Measurements from ENCODE around the gene LRRC4C.

The LRRC4C gene

DNA sequence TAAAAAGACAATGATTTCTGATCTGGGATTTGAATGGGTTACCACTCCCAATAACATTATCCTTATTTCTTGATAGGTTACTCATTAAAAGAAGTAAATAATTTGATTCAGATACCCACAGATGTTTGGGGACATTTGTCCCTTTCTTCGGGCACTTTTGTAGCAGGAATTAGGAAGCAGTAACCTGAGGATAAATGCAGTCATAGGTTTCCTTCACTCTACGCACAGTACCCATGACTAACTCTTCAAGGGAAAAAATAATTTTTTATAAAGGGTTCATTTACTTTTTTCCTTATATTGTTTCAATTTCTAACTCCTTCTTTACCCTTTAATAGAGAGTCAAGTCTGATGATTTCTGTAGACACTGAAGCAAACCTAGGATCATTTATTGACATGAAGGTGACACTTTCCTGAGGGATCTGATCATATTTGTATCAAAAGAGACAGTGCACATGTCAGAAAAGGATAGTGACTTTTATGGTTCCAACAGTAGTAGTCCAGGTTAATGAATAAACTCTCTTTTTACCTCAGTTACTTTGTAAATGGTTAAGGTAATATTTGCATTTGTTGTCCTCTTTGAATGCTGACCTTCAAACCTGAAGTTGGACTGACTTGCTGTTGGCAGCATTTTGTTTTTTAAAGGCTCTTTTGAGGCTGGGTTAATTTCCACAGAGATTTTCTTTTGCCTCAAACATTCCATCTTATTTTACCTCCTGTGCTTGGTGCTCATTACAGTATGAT is 1072.0 kb downstream of the LRRC4C start:
- Histone ChIP-seq H3K9me3 (no peaks in the 10 kb centered on the region), H3K4me3 (no peak overlapping the region), H3K27ac (no peak overlapping the region), H3K4me1 (no peaks in the 10 kb centered on the region), H3K27me3 (no peaks in the 10 kb centered on the region), H3K36me3 (no peaks in the 10 kb centered on the region)
- intact Hi-C loops (cut with DNase I; ENCODE audit: low total_unique reads), result no loop called here
- no peak for TF ChIP-seq CTCF (IDR thresholded peaks at IDR 0.05)
- DNase-seq, result no peak

GRCh38 chr11:40384991-40385390 is 1074.5 kb downstream of the LRRC4C start:
- DNase-seq, result no peak
- no peaks in the 10 kb centered on the region for H3K27me3 ChIP-seq
- no peaks in the 10 kb centered on the region for H3K9me3 ChIP-seq
- no peaks in the 10 kb centered on the region for H3K4me1 ChIP-seq
- TF ChIP-seq CTCF (IDR thresholded peaks at IDR 0.05), result no peak
- intact Hi-C loops (cut with DNase I; ENCODE audit: low total_unique reads), result no loop called here
- H3K36me3 ChIP-seq, result no peaks in the 10 kb centered on the region
- no peak overlapping the region for H3K4me3 ChIP-seq
- no peak overlapping the region for H3K27ac ChIP-seq

GRCh38 chr11:40381481-40381880 is 1078.0 kb downstream of the LRRC4C start:
- Histone ChIP-seq H3K36me3 (no peaks in the 10 kb centered on the region), H3K9me3 (no peaks in the 10 kb centered on the region), H3K27ac (no peak overlapping the region), H3K4me3 (no peak overlapping the region), H3K4me1 (no peaks in the 10 kb centered on the region), H3K27me3 (no peaks in the 10 kb centered on the region)
- intact Hi-C loops (cut with DNase I; ENCODE audit: low total_unique reads), result no loop called here
- no peak for TF ChIP-seq CTCF (IDR thresholded peaks at IDR 0.05)
- DNase-seq, result no peak

DNA sequence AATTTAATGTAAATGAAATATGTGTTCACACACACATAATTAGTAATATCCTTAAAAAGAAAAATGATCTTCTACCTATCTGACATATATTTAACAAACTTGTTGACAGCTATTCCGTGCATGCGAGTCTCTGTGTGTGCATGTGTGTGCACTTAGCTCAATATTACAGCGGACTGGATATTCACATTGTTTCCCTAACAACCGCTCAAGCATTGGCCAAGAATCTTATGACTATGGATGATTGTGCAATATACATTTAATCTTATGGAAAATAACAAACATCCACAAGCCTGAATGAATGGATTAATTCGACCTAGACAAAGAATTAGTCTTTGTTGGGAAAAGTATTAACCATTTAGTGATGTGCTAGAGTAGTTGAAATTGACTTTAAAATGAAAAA is 1078.6 kb downstream of the LRRC4C start:
- Histone ChIP-seq H3K27ac (no peak overlapping the region), H3K36me3 (no peaks in the 10 kb centered on the region), H3K4me3 (no peak overlapping the region), H3K4me1 (no peaks in the 10 kb centered on the region), H3K27me3 (no peaks in the 10 kb centered on the region), H3K9me3 (no peaks in the 10 kb centered on the region)
- TF ChIP-seq CTCF (IDR thresholded peaks at IDR 0.05), result no peak
- no peak for DNase-seq
- intact Hi-C loops (cut with DNase I; ENCODE audit: low total_unique reads), result no loop called here

DNA sequence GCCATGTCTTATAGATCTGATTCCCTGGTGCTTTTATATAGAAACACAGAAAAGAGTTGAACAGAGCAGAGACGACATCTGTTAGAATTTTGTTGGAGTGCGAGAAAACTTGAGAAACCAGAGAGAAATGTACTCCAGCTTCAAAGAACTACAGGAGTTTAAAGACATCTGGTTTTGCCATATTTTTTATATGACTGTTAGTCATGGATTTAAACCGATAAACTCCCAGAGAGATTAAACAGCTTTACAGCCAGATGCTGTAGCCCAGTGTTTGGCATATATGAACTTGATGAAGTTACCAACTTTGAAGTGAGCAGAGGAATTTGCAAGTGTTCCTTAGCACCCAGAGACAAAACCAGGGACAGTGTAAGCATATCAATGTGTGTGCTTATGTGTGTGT is 1083.1 kb downstream of the LRRC4C start:
- intact Hi-C loops (cut with DNase I; ENCODE audit: low total_unique reads), result no loop called here
- no peak for DNase-seq
- TF ChIP-seq CTCF (IDR thresholded peaks at IDR 0.05), result no peak
- no peak overlapping the region for H3K4me3 ChIP-seq
- no peak overlapping the region for H3K27ac ChIP-seq
- H3K4me1 ChIP-seq, result no peaks in the 10 kb centered on the region
- H3K27me3 ChIP-seq, result no peaks in the 10 kb centered on the region
- no peaks in the 10 kb centered on the region for H3K9me3 ChIP-seq
- H3K36me3 ChIP-seq, result no peaks in the 10 kb centered on the region

All from tibial artery (tissue), 4 donors.